A549 (cell line): ENCODE measurements around the gene IL1R1. TPM values are rescaled to one million over a fixed set of nuclear protein-coding genes. Genes with fewer than 3 reads are reported as not detected.

Experiments used
- ATAC-seq, 2 experiments: fragments of 200-7000 bp in 1 of 2; fragments of >200 bp in 1 of 2; cut with Nextera tagmentation in 1 of 2; cut with Tn5 transposase in 1 of 2; 3 replicates each; pipeline versions ENCODE4 v1.8.0 to v1.9.1; 2018 to 2020; ENCODE audit warnings: mild to moderate bottlenecking in 1 of 2, moderate library complexity in 1 of 2
- CTCF ChIA-PET: fragments of 300-600 bp; sonication (Branson Sonifier 250); formaldehyde crosslinking; extraction: SDS; loops from one replicate; lab custom pipeline; 2021; ENCODE audit warnings: antibody characterized with exemption, inconsistent platforms; lab: Yijun Ruan, JAX
- POLR2A ChIA-PET: fragments of 350-600 bp; formaldehyde crosslinking; extraction: SDS; loops from one replicate; lab custom pipeline; 2021; ENCODE audit warnings: antibody characterized with exemption, inconsistent platforms; lab: Yijun Ruan, JAX
- DNase-seq, 2 experiments: peaks; one replicate each; pipeline versions ENCODE4 v3.0.0 to v3.0.0-alpha.2; 2011 to 2016; ENCODE audit warnings: low read depth in 1 of 2, low spot score in 1 of 2
- FAIRE-seq: peaks from 2 replicates; lab custom pipeline; 2011; peaks lifted over from hg19 to GRCh38; lab: Jason Lieb, UNC
- H3K27ac ChIP-seq, 2 experiments: fragments of >200 bp; sonication (Bioruptor Twin); formaldehyde crosslinking; 3 replicates each; pipeline ENCODE4 v1.5.1; 2016 to 2017
- H3K4me1 ChIP-seq: fragments of >200 bp; sonication (Bioruptor Twin); formaldehyde crosslinking; 3 replicates; pipeline ENCODE4 v1.6.1; 2016
- H3K4me2 ChIP-seq: fragments of >200 bp; sonication (Bioruptor Twin); formaldehyde crosslinking; 3 replicates; pipeline ENCODE4 v1.6.1; 2016
- H3K4me3 ChIP-seq: fragments of >200 bp; sonication (Bioruptor Twin); formaldehyde crosslinking; 3 replicates; pipeline ENCODE4 v1.5.1; 2016
- H3K9me3 ChIP-seq: fragments of >200 bp; sonication (Bioruptor Twin); formaldehyde crosslinking; 3 replicates; pipeline ENCODE4 v1.6.1; 2016
- CBX2 ChIP-seq: fragments of 200-600 bp; sonication (generic); IDR thresholded peaks from 2 replicates; pipeline ENCODE4 v1.6.1; 2016; ENCODE audit warnings: low read depth, mild to moderate bottlenecking, borderline replicate concordance
- CEBPB ChIP-seq, 2 experiments: fragments of >200 bp in 1 of 2; sonication (Bioruptor Twin) in 1 of 2; formaldehyde crosslinking in 1 of 2; IDR thresholded peaks; 2 replicates each; pipeline ENCODE4 v1.6.1; 2012 to 2016
- CHD2 ChIP-seq: fragments of 150-350 bp; IDR thresholded peaks from 2 replicates; pipeline ENCODE4 v1.6.1; 2014; ENCODE audit warnings: low read length; ENCODE audit not compliant: partially characterized antibody
- CHD4 ChIP-seq: fragments of 200-600 bp; sonication (generic); IDR thresholded peaks from 2 replicates; pipeline ENCODE4 v1.6.1; 2016; ENCODE audit warnings: antibody characterized with exemption, mild to moderate bottlenecking, borderline replicate concordance
- EP300 ChIP-seq, 2 experiments: fragments of >200 bp; sonication (Bioruptor Twin); formaldehyde crosslinking; IDR thresholded peaks; 2 replicates in 1 of 2; 3 replicates in 1 of 2; pipeline ENCODE4 v1.6.1; 2016 to 2017
- FOSB ChIP-seq: fragments of 250-450 bp; sonication (Bioruptor Pico); IDR thresholded peaks from 2 replicates; pipeline ENCODE4 v1.5.0; 2020; ENCODE audit warnings: mild to moderate bottlenecking, moderate library complexity
- FOSL2 ChIP-seq, 2 experiments: fragments of 450-650 bp in 1 of 2; fragments of >200 bp in 1 of 2; sonication (Bioruptor Twin) in 1 of 2; formaldehyde crosslinking; IDR thresholded peaks; 2 replicates each; pipeline versions ENCODE4 v1.5.0 to v1.6.1; 2016 to 2020; ENCODE audit warnings: mild to moderate bottlenecking in 1 of 2, moderate library complexity in 1 of 2
- HOXA7 ChIP-seq: fragments of 250-450 bp; sonication (Bioruptor Pico); IDR thresholded peaks from 2 replicates; pipeline ENCODE4 v1.5.0; 2020; ENCODE audit warnings: mild to moderate bottlenecking, moderate library complexity
- HOXB13 ChIP-seq: fragments of 250-450 bp; sonication (Bioruptor Pico); IDR thresholded peaks from 2 replicates; pipeline ENCODE4 v1.5.0; 2020; ENCODE audit warnings: low read depth, mild to moderate bottlenecking, moderate library complexity
- JUN ChIP-seq, 2 experiments: fragments of >200 bp; sonication (Bioruptor Twin); formaldehyde crosslinking; IDR thresholded peaks; 2 replicates in 1 of 2; 3 replicates in 1 of 2; pipeline ENCODE4 v1.6.1; 2016 to 2017
- JUNB ChIP-seq: fragments of >200 bp; sonication (Bioruptor Twin); formaldehyde crosslinking; IDR thresholded peaks from 2 replicates; pipeline ENCODE4 v1.6.1; 2016
- KDM1A ChIP-seq: fragments of 200-600 bp; sonication (generic); IDR thresholded peaks from 2 replicates; pipeline ENCODE4 v1.6.1; 2016; ENCODE audit warnings: low read depth, mild to moderate bottlenecking
- POLR2A ChIP-seq: IDR thresholded peaks from 2 replicates; pipeline ENCODE4 v1.6.1; 2012; ENCODE audit warnings: mild to moderate bottlenecking, low read length
- RAD21 ChIP-seq, 2 experiments: fragments of >200 bp in 1 of 2; sonication (Bioruptor Twin) in 1 of 2; formaldehyde crosslinking in 1 of 2; IDR thresholded peaks in 1 of 2; conservative IDR thresholded peaks in 1 of 2; 2 replicates in 1 of 2; 3 replicates in 1 of 2; pipeline ENCODE4 v1.6.1; 2012 to 2018; ENCODE audit warnings: inconsistent platforms in 1 of 2
- RARB ChIP-seq: fragments of 250-450 bp; sonication (Bioruptor Pico); IDR thresholded peaks from 2 replicates; pipeline ENCODE4 v1.8.0; 2021; ENCODE audit warnings: mild to moderate bottlenecking, moderate library complexity
- RCOR1 ChIP-seq: fragments of 150-350 bp; IDR thresholded peaks from 2 replicates; pipeline ENCODE4 v1.6.1; 2014; ENCODE audit warnings: antibody characterized with exemption, low read length, low read depth
- RFX5 ChIP-seq: fragments of 450-650 bp; IDR thresholded peaks from 2 replicates; pipeline ENCODE4 v1.7.1; 2014; ENCODE audit warnings: antibody characterized with exemption, mild to moderate bottlenecking, moderate library complexity
- SREBF2 ChIP-seq: fragments of 450-650 bp; IDR thresholded peaks from 2 replicates; pipeline ENCODE4 v1.6.1; 2014; ENCODE audit warnings: mild to moderate bottlenecking, moderate library complexity
- TFCP2L1 ChIP-seq: fragments of 250-450 bp; sonication (Bioruptor Pico); IDR thresholded peaks from 2 replicates; pipeline ENCODE4 v1.5.0; 2021; ENCODE audit warnings: mild to moderate bottlenecking
- TP53 ChIP-seq: fragments of 250-450 bp; sonication (Bioruptor Pico); IDR thresholded peaks from 2 replicates; pipeline ENCODE4 v1.5.0; 2021; ENCODE audit warnings: mild to moderate bottlenecking, moderate library complexity
- ZSCAN20 ChIP-seq: fragments of 250-450 bp; sonication (Bioruptor Pico); IDR thresholded peaks from 2 replicates; pipeline ENCODE4 v1.8.0; 2022; ENCODE audit warnings: mild to moderate bottlenecking, moderate library complexity
- WGBS: methylation state at CpG from one replicate; pipeline ENCODE4 v1.1.6; 2017; ENCODE audit errors: missing lambda C conversion rate; 5-methylcytosine and 5-hydroxymethylcytosine counted together
- polyA plus RNA-seq, 4 experiments: library from polyadenylated mRNA; depleted of rRNA in 3 of 4; stranded (reverse); fragments of >200 nt; fragmentation: RNase III in 1 of 4; extraction: RNeasy Plus Mini Kit Qiagen cat#74134 plus additional on column Dnase treatment in 1 of 4; gene quantifications; 2 replicates in 3 of 4; 3 replicates in 1 of 4; pipeline ENCODE4 v1.2.3, GENCODE V29; 2011 to 2017
- TF ChIP-seq, protein P1 (sequence below): fragments of >200 bp; sonication (Bioruptor Twin); formaldehyde crosslinking; IDR thresholded peaks from 2 replicates; pipeline ENCODE4 v1.6.1; 2016
- TF ChIP-seq, protein P2 (sequence below): fragments of 250-450 bp; sonication (Bioruptor Pico); IDR thresholded peaks from 2 replicates; pipeline ENCODE4 v1.5.0; 2020; ENCODE audit warnings: low read depth, mild to moderate bottlenecking, moderate library complexity
- TF ChIP-seq, protein P3 (sequence below): fragments of 250-450 bp; sonication (Bioruptor Pico); IDR thresholded peaks from 2 replicates; pipeline ENCODE4 v1.5.0; 2021; ENCODE audit warnings: mild to moderate bottlenecking, moderate library complexity, borderline replicate concordance
- TF ChIP-seq, protein P4 (sequence below): fragments of 200-600 bp; sonication (generic); IDR thresholded peaks from 2 replicates; pipeline ENCODE4 v1.6.1; 2016; ENCODE audit warnings: antibody characterized with exemption, mild to moderate bottlenecking, moderate library complexity
- TF ChIP-seq, protein P5 (sequence below): IDR thresholded peaks from 2 replicates; pipeline ENCODE4 v1.6.1; 2012
- TF ChIP-seq, protein P6 (sequence below): fragments of 450-650 bp; IDR thresholded peaks from 2 replicates; pipeline ENCODE4 v1.6.1; 2014; ENCODE audit warnings: antibody characterized with exemption

Gene IL1R1
- polyA plus RNA-seq, 2 of the 4 experiments (the other 2 are of a cell fraction), result 32.5 to 34.7 TPM

DNA sequence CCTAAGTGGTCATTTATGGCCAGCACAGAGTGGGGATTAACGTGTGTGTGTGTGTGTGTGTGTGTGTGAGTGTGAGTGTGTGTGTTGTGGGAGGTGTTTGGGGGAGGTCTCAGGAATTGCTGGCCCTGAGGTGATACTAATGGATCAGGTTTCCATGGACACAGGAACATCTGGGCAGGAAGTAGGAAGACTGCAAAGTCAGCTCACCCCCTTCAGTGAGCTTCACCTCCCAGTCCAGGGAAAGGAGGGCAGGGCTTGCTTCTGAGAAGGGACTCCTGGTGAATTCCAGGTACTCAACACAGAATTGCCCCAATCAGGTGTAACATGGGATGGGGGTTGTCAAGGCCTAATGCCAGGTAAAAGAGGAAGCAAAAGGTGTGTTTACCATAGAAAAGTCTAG lies 30.3 kb upstream of the IL1R1 start:
- FAIRE-seq (no peak), DNase-seq (no peak), ATAC-seq (no peak)
- H3K9me3 ChIP-seq, result no peaks in the 10 kb centered on the region
- no peak for TF ChIP-seq HOXA7
- TF ChIP-seq, protein P1, sequence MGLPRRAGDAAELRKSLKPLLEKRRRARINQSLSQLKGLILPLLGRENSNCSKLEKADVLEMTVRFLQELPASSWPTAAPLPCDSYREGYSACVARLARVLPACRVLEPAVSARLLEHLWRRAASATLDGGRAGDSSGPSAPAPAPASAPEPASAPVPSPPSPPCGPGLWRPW, result no peak
- TF ChIP-seq, protein P2, sequence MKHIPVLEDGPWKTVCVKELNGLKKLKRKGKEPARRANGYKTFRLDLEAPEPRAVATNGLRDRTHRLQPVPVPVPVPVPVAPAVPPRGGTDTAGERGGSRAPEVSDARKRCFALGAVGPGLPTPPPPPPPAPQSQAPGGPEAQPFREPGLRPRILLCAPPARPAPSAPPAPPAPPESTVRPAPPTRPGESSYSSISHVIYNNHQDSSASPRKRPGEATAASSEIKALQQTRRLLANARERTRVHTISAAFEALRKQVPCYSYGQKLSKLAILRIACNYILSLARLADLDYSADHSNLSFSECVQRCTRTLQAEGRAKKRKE, result no peak
- TF ChIP-seq TP53, result no peak
- no peak for TF ChIP-seq POLR2A
- no peak for TF ChIP-seq RCOR1
- TF ChIP-seq JUNB, result no peak
- no peak for TF ChIP-seq SREBF2
- TF ChIP-seq EP300 (IDR thresholded peaks at IDR 0.05), result no peak
- TF ChIP-seq RARB, result no peak
- TF ChIP-seq FOSB (CRISPR knock-in tag), result no peak
- TF ChIP-seq JUN (IDR thresholded peaks at IDR 0.05), result no peak
- 65% methylated on average over 1 of the region's 1 CpG for WGBS
- H3K27ac ChIP-seq, result peak overlapping the region in 1 of 2 experiments; percentile 96; a peak in 3 of 6 replicates
- peaks cover 65% of the 10 kb centered on the region for H3K4me1 ChIP-seq
- H3K4me3 ChIP-seq, result no peak overlapping the region
- CTCF ChIA-PET, result interaction anchor here (1.2 to 1.3 kb wide), 2 partner anchors 92 to 128 kb away, joined by 3 to 4 read pairs; no protein-coding TSS in a partner anchor
- no peak overlapping the region for H3K4me2 ChIP-seq
- POLR2A ChIA-PET, result no interaction called here

DNA sequence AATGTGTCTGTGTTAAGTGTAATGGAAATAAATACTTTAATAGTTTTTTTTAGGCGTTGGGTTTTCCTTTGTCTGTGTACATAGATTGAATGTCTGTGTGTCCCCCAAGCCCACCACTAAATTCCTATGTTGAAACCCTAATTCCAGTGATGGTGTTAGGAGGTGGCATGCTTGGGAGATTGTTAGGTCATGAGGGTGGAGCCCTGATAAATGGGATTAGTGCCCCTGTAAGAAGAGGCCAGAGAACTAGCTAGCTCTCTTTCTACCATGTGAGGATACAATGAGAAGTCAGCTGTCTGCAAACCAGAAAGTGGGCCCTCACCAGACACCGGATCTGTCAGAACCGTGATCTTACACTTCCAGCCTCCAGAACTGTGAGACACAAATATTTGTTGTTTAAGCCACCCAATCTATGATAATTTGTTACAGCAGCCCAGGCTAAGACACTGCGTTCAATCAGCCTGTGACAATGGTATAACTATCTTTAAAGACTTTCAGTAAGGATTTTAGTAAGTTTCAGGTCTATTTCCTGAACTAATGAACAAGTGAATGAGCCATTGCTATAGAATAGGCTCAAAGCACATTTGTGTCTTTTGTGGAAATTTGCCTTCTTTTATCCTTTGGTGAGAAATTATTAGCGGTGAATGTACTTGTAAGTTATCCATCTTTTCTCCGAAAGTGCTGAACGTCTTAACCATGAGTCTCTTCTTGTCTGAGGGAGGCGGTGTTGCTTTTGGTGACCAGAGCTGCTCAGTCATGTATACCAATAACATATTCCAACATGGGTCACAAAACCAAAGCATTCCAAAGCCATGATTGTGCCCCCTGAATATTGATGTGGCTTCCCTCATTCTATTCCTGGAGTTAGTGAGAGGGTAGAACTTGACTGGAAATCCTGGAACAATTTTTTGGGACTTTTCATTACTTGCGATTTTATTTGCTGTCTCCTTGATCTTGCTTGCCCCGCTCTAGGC lies 29.6 kb upstream of the IL1R1 start:
- CTCF ChIA-PET, result interaction anchor here (1.2 kb wide), 1 partner anchor 93 kb away, joined by 4 read pairs; no protein-coding TSS in a partner anchor
- WGBS, result 94% methylated on average over 10 of the region's 10 CpGs
- H3K27ac ChIP-seq, result peak overlapping the region in 1 of 2 experiments; percentile 96; a peak in 3 of 6 replicates
- TF ChIP-seq RFX5 (no peak), SREBF2 (no peak), KDM1A (no peak), CBX2 (no peak), RAD21 (conservative IDR thresholded peaks at IDR 0.05 in 1 of 2, IDR thresholded peaks at IDR 0.05 in 1 of 2) (no peak), HOXB13 (CRISPR knock-in tag) (no peak), EP300 (IDR thresholded peaks at IDR 0.05) (no peak), CEBPB (IDR thresholded peaks at IDR 0.05) (no peak), TP53 (no peak), ZSCAN20 (CRISPR knock-in tag) (no peak), FOSL2 (IDR thresholded peaks at IDR 0.05) (no peak), FOSL2 (CRISPR knock-in tag; IDR thresholded peaks at IDR 0.05) (no peak), CHD4 (no peak), TFCP2L1 (no peak), CHD2 (no peak)
- TF ChIP-seq, protein P3, sequence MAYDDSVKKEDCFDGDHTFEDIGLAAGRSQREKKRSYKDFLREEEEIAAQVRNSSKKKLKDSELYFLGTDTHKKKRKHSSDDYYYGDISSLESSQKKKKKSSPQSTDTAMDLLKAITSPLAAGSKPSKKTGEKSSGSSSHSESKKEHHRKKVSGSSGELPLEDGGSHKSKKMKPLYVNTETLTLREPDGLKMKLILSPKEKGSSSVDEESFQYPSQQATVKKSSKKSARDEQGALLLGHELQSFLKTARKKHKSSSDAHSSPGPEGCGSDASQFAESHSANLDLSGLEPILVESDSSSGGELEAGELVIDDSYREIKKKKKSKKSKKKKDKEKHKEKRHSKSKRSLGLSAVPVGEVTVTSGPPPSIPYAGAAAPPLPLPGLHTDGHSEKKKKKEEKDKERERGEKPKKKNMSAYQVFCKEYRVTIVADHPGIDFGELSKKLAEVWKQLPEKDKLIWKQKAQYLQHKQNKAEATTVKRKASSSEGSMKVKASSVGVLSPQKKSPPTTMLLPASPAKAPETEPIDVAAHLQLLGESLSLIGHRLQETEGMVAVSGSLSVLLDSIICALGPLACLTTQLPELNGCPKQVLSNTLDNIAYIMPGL (CRISPR knock-in tag), result no peak
- TF ChIP-seq, protein P4, sequence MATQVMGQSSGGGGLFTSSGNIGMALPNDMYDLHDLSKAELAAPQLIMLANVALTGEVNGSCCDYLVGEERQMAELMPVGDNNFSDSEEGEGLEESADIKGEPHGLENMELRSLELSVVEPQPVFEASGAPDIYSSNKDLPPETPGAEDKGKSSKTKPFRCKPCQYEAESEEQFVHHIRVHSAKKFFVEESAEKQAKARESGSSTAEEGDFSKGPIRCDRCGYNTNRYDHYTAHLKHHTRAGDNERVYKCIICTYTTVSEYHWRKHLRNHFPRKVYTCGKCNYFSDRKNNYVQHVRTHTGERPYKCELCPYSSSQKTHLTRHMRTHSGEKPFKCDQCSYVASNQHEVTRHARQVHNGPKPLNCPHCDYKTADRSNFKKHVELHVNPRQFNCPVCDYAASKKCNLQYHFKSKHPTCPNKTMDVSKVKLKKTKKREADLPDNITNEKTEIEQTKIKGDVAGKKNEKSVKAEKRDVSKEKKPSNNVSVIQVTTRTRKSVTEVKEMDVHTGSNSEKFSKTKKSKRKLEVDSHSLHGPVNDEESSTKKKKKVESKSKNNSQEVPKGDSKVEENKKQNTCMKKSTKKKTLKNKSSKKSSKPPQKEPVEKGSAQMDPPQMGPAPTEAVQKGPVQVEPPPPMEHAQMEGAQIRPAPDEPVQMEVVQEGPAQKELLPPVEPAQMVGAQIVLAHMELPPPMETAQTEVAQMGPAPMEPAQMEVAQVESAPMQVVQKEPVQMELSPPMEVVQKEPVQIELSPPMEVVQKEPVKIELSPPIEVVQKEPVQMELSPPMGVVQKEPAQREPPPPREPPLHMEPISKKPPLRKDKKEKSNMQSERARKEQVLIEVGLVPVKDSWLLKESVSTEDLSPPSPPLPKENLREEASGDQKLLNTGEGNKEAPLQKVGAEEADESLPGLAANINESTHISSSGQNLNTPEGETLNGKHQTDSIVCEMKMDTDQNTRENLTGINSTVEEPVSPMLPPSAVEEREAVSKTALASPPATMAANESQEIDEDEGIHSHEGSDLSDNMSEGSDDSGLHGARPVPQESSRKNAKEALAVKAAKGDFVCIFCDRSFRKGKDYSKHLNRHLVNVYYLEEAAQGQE, result no peak
- TF ChIP-seq, protein P5, sequence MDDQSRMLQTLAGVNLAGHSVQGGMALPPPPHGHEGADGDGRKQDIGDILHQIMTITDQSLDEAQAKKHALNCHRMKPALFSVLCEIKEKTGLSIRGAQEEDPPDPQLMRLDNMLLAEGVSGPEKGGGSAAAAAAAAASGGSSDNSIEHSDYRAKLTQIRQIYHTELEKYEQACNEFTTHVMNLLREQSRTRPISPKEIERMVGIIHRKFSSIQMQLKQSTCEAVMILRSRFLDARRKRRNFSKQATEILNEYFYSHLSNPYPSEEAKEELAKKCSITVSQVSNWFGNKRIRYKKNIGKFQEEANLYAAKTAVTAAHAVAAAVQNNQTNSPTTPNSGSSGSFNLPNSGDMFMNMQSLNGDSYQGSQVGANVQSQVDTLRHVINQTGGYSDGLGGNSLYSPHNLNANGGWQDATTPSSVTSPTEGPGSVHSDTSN, result no peak
- TF ChIP-seq, protein P6, sequence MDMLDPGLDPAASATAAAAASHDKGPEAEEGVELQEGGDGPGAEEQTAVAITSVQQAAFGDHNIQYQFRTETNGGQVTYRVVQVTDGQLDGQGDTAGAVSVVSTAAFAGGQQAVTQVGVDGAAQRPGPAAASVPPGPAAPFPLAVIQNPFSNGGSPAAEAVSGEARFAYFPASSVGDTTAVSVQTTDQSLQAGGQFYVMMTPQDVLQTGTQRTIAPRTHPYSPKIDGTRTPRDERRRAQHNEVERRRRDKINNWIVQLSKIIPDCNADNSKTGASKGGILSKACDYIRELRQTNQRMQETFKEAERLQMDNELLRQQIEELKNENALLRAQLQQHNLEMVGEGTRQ, result no peak

More for the DNA sequence above, 29.6 kb upstream of the IL1R1 start:
- POLR2A ChIA-PET, result no interaction called here
- no peaks in the 10 kb centered on the region for H3K9me3 ChIP-seq
- H3K4me3 ChIP-seq, result no peak overlapping the region
- no peak for ATAC-seq
- DNase-seq, result no peak
- H3K4me1 ChIP-seq, result peaks cover 67% of the 10 kb centered on the region
- FAIRE-seq, result no peak
- H3K4me2 ChIP-seq, result no peak overlapping the region
